ENCODE measurements around the gene CDKAL1. TPM values are rescaled to one million over a fixed set of nuclear protein-coding genes. Genes with fewer than 3 reads are reported as not detected.

The CDKAL1 gene
- total RNA-seq, 1 donor from 2014 or later = 13.4 TPM

DNA sequence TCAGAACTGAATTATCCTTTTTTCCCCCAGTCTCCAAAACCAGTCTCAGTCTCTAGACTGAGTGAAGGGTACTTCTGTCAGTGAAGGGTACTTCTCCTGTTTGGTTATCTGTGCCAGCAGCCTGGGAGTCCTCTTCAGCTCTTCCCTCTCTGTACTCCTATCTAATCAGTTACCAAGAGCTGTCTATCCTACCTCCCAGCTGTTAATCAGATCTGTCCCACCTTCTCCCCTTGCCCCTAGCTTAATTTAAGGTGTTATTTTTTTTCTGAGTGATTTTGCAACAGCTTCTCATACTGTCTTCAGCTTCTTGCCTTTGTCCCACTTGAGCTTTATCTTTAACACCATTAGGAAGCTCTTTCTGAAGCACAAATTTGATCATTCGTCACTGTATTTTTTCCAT, 567.4 kb downstream of the CDKAL1 start:
- H3K27me3 ChIP-seq (ENCODE audit: control insufficient read depth, insufficient read depth, low read length) = no peaks in the 10 kb centered on the region
- H3K36me3 ChIP-seq (ENCODE audit: control insufficient read depth, insufficient read depth, low read length) = no peaks in the 10 kb centered on the region
- TF ChIP-seq CTCF (IDR thresholded peaks at IDR 0.05; ENCODE audit: insufficient read depth, low read length, severe bottlenecking) = no peak
- no peak overlapping the region for H3K4me3 ChIP-seq (ENCODE audit: low read depth, low read length)
- FAIRE-seq (no peak), DNase-seq (ENCODE audit: low read depth) (no peak)

DNA sequence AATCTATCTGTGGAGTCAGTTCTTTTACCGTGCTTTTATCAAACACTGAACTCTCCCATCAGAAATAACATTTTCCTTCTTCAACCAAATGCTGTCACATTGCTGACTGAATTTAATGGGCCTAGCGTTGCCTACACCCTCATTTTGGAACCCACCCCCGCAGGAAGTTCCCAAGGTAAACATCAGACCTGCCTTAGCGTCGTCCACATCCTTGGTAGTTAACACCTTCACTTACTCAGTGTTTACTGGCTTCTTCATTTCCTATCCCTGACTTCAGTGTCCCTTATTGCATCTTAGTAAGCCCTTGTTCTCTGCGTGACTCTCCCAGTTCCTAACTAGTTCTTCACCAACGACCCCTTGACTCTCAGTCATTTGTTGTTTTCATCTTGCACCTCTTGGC, 567.9 kb downstream of the CDKAL1 start:
- no peak for TF ChIP-seq CTCF (IDR thresholded peaks at IDR 0.05; ENCODE audit: insufficient read depth, low read length, severe bottlenecking)
- no peak overlapping the region for H3K4me3 ChIP-seq (ENCODE audit: low read depth, low read length)
- DNase-seq (ENCODE audit: low read depth) = peak; percentile 50
- FAIRE-seq = peak; percentile 86
- H3K36me3 ChIP-seq (ENCODE audit: control insufficient read depth, insufficient read depth, low read length) = no peaks in the 10 kb centered on the region
- H3K27me3 ChIP-seq (ENCODE audit: control insufficient read depth, insufficient read depth, low read length) = no peaks in the 10 kb centered on the region

- peak; percentile 46 for DNase-seq (ENCODE audit: low read depth)
- no peak for FAIRE-seq
These were observed 568.4 kb downstream of the CDKAL1 start for GRCh38 chr6:21102624-21103023.

GRCh38 chr6:21103626-21104224, 569.5 kb downstream of the CDKAL1 start:
- Histone ChIP-seq H3K27me3 (ENCODE audit: control insufficient read depth, insufficient read depth, low read length) (no peaks in the 10 kb centered on the region), H3K4me3 (ENCODE audit: low read depth, low read length) (no peak overlapping the region), H3K36me3 (ENCODE audit: control insufficient read depth, insufficient read depth, low read length) (no peaks in the 10 kb centered on the region)
- FAIRE-seq = peak; percentile 47
- peak; percentile 80 for DNase-seq (ENCODE audit: low read depth)
- TF ChIP-seq CTCF (IDR thresholded peaks at IDR 0.05; ENCODE audit: insufficient read depth, low read length, severe bottlenecking) = no peak

More at GRCh38 chr6:21102624-21103023, 568.4 kb downstream of the CDKAL1 start:
- Histone ChIP-seq H3K4me3 (ENCODE audit: low read depth, low read length) (no peak overlapping the region), H3K27me3 (ENCODE audit: control insufficient read depth, insufficient read depth, low read length) (no peaks in the 10 kb centered on the region), H3K36me3 (ENCODE audit: control insufficient read depth, insufficient read depth, low read length) (no peaks in the 10 kb centered on the region)
- TF ChIP-seq CTCF (IDR thresholded peaks at IDR 0.05; ENCODE audit: insufficient read depth, low read length, severe bottlenecking) = no peak

DNA sequence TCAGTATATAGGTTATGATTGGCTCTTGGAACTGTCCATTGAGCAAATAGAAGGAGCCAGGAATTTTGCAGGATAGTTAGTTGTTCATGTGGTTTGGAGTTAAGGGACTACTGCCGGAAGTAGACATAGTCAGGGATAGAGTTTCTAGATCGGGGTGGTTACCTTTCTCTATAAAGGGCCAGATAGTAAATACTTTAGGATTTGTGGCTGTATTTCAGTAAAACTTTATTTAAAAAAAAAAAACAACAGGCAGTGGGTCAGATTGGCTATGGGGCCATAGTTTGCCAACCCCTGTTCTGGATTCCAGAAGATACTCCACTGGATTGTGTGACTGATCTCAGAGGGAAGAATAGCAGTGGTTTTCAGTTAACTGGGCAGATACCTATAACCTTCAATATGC, 570.0 kb downstream of the CDKAL1 start:
- TF ChIP-seq CTCF (IDR thresholded peaks at IDR 0.05; ENCODE audit: insufficient read depth, low read length, severe bottlenecking) = no peak
- DNase-seq (ENCODE audit: low read depth) = no peak
- H3K4me3 ChIP-seq (ENCODE audit: low read depth, low read length) = no peak overlapping the region
- H3K36me3 ChIP-seq (ENCODE audit: control insufficient read depth, insufficient read depth, low read length) = no peaks in the 10 kb centered on the region
- H3K27me3 ChIP-seq (ENCODE audit: control insufficient read depth, insufficient read depth, low read length) = no peaks in the 10 kb centered on the region
- no peak for FAIRE-seq

DNA sequence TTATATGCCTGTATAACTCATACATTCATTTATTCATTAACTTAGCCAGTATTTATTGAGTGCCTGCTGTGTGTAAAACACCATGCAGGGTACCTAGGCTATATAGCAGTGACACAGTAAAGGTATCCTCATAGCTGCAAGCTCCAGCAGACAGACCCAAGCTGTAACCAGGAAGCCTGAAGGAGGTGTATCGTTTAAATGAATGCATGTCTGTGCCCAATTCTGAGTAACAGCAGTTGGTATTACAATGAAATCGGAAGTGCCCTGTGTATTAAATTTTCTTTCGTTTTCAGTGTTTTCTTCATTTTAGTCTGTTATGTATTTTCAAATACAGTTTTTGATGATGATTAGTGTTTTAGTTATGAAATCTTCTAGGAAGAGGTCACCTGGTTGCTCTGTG, 573.5 kb downstream of the CDKAL1 start:
- no peak for TF ChIP-seq CTCF (IDR thresholded peaks at IDR 0.05; ENCODE audit: insufficient read depth, low read length, severe bottlenecking)
- no peaks in the 10 kb centered on the region for H3K27me3 ChIP-seq (ENCODE audit: control insufficient read depth, insufficient read depth, low read length)
- H3K36me3 ChIP-seq (ENCODE audit: control insufficient read depth, insufficient read depth, low read length) = no peaks in the 10 kb centered on the region
- FAIRE-seq (no peak), DNase-seq (ENCODE audit: low read depth) (no peak)
- no peak overlapping the region for H3K4me3 ChIP-seq (ENCODE audit: low read depth, low read length)
